ENCODE measurements around the gene TRIM71. TPM values are rescaled to one million over a fixed set of nuclear protein-coding genes. Genes with fewer than 3 reads are reported as not detected.

TRIM71 gene
- total RNA-seq, 2 donors from 2014 or later = not detected

- TF ChIP-seq, protein P1, sequence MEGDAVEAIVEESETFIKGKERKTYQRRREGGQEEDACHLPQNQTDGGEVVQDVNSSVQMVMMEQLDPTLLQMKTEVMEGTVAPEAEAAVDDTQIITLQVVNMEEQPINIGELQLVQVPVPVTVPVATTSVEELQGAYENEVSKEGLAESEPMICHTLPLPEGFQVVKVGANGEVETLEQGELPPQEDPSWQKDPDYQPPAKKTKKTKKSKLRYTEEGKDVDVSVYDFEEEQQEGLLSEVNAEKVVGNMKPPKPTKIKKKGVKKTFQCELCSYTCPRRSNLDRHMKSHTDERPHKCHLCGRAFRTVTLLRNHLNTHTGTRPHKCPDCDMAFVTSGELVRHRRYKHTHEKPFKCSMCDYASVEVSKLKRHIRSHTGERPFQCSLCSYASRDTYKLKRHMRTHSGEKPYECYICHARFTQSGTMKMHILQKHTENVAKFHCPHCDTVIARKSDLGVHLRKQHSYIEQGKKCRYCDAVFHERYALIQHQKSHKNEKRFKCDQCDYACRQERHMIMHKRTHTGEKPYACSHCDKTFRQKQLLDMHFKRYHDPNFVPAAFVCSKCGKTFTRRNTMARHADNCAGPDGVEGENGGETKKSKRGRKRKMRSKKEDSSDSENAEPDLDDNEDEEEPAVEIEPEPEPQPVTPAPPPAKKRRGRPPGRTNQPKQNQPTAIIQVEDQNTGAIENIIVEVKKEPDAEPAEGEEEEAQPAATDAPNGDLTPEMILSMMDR (IDR thresholded peaks at IDR 0.05) = no peak
- no peak for DNase-seq (ENCODE audit: low spot score)
- Histone ChIP-seq H3K4me3 (no peak overlapping the region), H3K9me3 (no peaks in the 10 kb centered on the region), H3K27ac (no peak overlapping the region), H3K4me1 (no peaks in the 10 kb centered on the region), H3K27me3 (no peaks in the 10 kb centered on the region), H3K36me3 (no peaks in the 10 kb centered on the region)
Observed at GRCh38 chr3:32860499-32860898, 42.7 kb downstream of the TRIM71 start.

DNA sequence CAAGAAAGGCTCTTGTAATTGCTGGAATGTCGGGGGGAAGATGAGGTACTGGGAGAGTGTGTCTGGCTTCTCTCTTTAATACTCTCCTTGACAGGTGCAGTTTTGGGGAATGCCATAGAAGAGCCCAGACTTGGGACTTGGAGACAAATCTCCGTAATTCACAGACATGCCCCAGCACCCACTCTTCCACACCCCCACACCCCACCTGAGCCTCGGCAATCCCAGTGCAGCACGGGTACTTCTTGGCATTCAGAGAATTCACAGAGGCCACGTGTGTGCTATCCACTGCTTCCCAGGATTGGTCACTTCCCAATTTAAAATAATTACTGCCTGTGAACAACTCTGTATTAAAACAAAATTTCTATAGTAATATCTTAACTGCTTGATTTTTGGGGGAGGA lies 43.9 kb downstream of the TRIM71 start:
- no peaks in the 10 kb centered on the region for H3K9me3 ChIP-seq
- H3K36me3 ChIP-seq = no peaks in the 10 kb centered on the region
- no peaks in the 10 kb centered on the region for H3K27me3 ChIP-seq
- DNase-seq (ENCODE audit: low spot score) = no peak
- TF ChIP-seq, protein P1 (IDR thresholded peaks at IDR 0.05) = no peak
- no peak overlapping the region for H3K4me3 ChIP-seq
- H3K27ac ChIP-seq = no peak overlapping the region
- no peaks in the 10 kb centered on the region for H3K4me1 ChIP-seq

GRCh38 chr3:32862247-32862935 lies 44.6 kb downstream of the TRIM71 start:
- Histone ChIP-seq H3K4me1 (no peaks in the 10 kb centered on the region), H3K27ac (no peak overlapping the region), H3K9me3 (no peaks in the 10 kb centered on the region), H3K27me3 (no peaks in the 10 kb centered on the region), H3K4me3 (no peak overlapping the region), H3K36me3 (no peaks in the 10 kb centered on the region)
- DNase-seq (ENCODE audit: low spot score) = no peak
- TF ChIP-seq, protein P1 (IDR thresholded peaks at IDR 0.05) = no peak

DNA sequence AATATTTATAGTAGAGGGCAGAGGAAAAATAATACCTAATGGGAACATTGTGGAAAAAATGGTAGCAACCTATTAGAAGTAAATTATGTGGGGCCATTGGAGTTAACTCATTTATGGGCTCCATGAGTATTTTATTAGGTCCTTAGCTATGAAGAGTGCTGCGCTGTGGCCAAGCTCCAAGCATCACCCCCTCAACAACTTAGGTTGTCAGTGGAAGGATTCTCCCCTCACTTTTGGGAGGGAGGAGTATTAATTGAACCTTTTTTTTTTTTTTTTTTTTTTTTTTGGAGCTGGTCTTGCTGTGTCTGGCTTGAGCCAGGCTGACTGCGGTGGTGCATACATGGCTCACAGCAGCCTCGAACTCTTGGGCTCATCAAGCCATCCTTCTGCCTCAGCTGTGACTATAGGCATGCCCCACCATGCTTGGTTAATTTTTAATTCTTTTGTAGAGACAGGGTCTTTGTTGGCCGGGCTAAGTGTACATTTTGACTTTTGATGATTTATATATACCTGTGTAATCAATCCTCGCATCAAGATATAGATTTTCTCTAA lies 45.2 kb downstream of the TRIM71 start:
- TF ChIP-seq, protein P1 (IDR thresholded peaks at IDR 0.05) = no peak

DNA sequence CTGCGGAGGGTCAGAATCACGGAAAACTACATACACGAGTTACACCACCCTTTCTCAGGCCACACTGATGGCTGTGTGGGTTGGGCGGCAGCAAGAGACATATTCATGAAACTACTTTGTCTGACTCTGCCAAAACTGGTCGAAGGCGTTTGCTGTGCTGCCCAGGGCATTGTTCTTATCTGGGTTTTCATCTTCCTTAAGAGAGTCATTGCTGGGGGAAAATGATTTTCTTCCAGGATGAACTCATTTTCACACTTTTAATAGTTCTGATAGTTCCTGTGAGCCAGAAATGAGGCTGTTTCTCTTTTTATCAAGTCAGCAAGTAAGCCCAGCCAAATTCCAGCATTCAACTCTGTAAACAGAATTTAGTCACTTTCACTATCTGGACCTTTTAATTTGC lies 47.6 kb downstream of the TRIM71 start:
- H3K4me1 ChIP-seq = no peaks in the 10 kb centered on the region
- DNase-seq (ENCODE audit: low spot score) = no peak
- H3K9me3 ChIP-seq = no peaks in the 10 kb centered on the region
- TF ChIP-seq, protein P1 (IDR thresholded peaks at IDR 0.05) = no peak
- no peaks in the 10 kb centered on the region for H3K27me3 ChIP-seq
- H3K36me3 ChIP-seq = no peaks in the 10 kb centered on the region
- no peak overlapping the region for H3K27ac ChIP-seq
- no peak overlapping the region for H3K4me3 ChIP-seq

More for the DNA sequence above, 45.2 kb downstream of the TRIM71 start:
- DNase-seq (ENCODE audit: low spot score) = no peak
- Histone ChIP-seq H3K4me3 (no peak overlapping the region), H3K36me3 (no peaks in the 10 kb centered on the region), H3K9me3 (no peaks in the 10 kb centered on the region), H3K4me1 (no peaks in the 10 kb centered on the region), H3K27me3 (no peaks in the 10 kb centered on the region), H3K27ac (no peak overlapping the region)

DNA sequence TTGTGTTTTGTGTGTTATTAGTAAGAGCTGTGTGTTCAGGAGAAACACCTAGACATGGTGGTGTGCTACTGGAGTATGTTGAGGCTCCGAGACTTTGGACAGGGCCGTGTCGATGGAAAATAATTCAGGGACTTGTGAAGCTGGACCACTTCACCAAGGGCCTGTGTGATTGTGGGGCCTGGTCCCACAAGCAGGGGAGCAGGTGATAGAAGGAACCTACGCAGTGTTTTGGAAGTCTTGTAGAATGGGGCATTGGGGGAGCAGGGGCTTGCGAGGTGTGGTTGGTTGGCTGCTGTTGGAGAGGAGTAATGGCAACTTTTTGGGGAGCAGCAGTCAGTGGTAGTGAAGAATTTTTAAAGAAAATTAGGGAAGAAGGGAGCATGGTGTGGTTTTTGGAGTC lies 48.7 kb downstream of the TRIM71 start:
- no peaks in the 10 kb centered on the region for H3K4me1 ChIP-seq
- H3K27me3 ChIP-seq = no peaks in the 10 kb centered on the region
- H3K4me3 ChIP-seq = no peak overlapping the region
- H3K27ac ChIP-seq = no peak overlapping the region
- no peaks in the 10 kb centered on the region for H3K9me3 ChIP-seq
- no peak for DNase-seq (ENCODE audit: low spot score)
- TF ChIP-seq, protein P1 (IDR thresholded peaks at IDR 0.05) = no peak
- no peaks in the 10 kb centered on the region for H3K36me3 ChIP-seq

Measured in right atrium auricular region (tissue), 2 donors.